ENCODE data around the gene SLC26A6. TPM values are rescaled to one million over a fixed set of nuclear protein-coding genes. Genes with fewer than 3 reads are reported as not detected.
A peak's percentile ranks its signal among the peaks of the same experiment; 100 is the strongest.

SLC26A6 gene
- total RNA-seq, 6 donors from 2014 or later: 10.5 to 66.0 (median 20.4) TPM

GRCh38 chr3:48664929-48665328, 29.7 kb upstream of the SLC26A6 start:
- Histone ChIP-seq H3K4me3 (no peak overlapping the region), H3K27me3 (peaks cover 0 to 31% (median 8%) of the 10 kb centered on the region in 4 donors), H3K9me3 (no peaks in the 10 kb centered on the region), H3K36me3 (no peaks in the 10 kb centered on the region), H3K27ac (no peak overlapping the region), H3K4me1 (peaks cover 20 to 37% (median 29%) of the 10 kb centered on the region in 4 donors)
- 84 to 98% methylated on average over 3 to 4 of the region's 4 CpGs for WGBS, 2 donors
- no peak for DNase-seq
- ATAC-seq (ENCODE audit: low FRiP score in 2 of 2): no peak
- TF ChIP-seq EP300 (IDR thresholded peaks at IDR 0.05): no peak
- no peak for TF ChIP-seq POLR2AphosphoS5 (IDR thresholded peaks at IDR 0.05)
- TF ChIP-seq POLR2A (IDR thresholded peaks at IDR 0.05): no peak
- no peak for TF ChIP-seq CTCF (IDR thresholded peaks at IDR 0.05)

- H3K27ac ChIP-seq: peak overlapping the region in 1 of 4 donors; percentile 58
- H3K4me1 ChIP-seq: peaks cover 20 to 37% (median 29%) of the 10 kb centered on the region in 4 donors
- peak in 1 of 6 experiments; percentile 17 for TF ChIP-seq CTCF (IDR thresholded peaks at IDR 0.05)
- no peak for TF ChIP-seq POLR2AphosphoS5 (IDR thresholded peaks at IDR 0.05)
- TF ChIP-seq POLR2A (IDR thresholded peaks at IDR 0.05): no peak
- H3K36me3 ChIP-seq: no peaks in the 10 kb centered on the region
- H3K27me3 ChIP-seq: peaks cover 0 to 33% (median 8%) of the 10 kb centered on the region in 4 donors
- 64 to 70% methylated on average over 10 to 11 of the region's 11 CpGs for WGBS, 2 donors
- DNase-seq: no peak
- H3K4me3 ChIP-seq: peak overlapping the region in 1 of 4 donors; percentile 55
- no peak for ATAC-seq (ENCODE audit: low FRiP score in 2 of 2)
- no peaks in the 10 kb centered on the region for H3K9me3 ChIP-seq
These were observed 29.0 kb upstream of the SLC26A6 start for GRCh38 chr3:48664313-48664644.

- H3K36me3 ChIP-seq: no peaks in the 10 kb centered on the region
- 0 to 2% methylated on average over 9 to 51 of the region's 66 CpGs for WGBS, 2 donors
- TF ChIP-seq POLR2A (IDR thresholded peaks at IDR 0.05): peak in 3 of 4 donors; percentile 28 to 60 (median 36)
- peak; percentile 56 to 76 (median 61) for TF ChIP-seq CTCF (IDR thresholded peaks at IDR 0.05)
- peak in 1 of 2 donors; percentile 55 for TF ChIP-seq POLR2AphosphoS5 (IDR thresholded peaks at IDR 0.05)
- TF ChIP-seq EP300 (IDR thresholded peaks at IDR 0.05): no peak
- peak overlapping the region in 3 of 4 donors; percentile 30 to 75 (median 58) for H3K27ac ChIP-seq
- peak overlapping the region; percentile 20 to 55 (median 48) for H3K4me3 ChIP-seq
- H3K27me3 ChIP-seq: peaks cover 0 to 33% (median 8%) of the 10 kb centered on the region in 4 donors
- ATAC-seq (ENCODE audit: low FRiP score in 2 of 2) (peak; percentile 89 to 92), DNase-seq (peak; percentile 91 to 92)
- H3K4me1 ChIP-seq: peaks cover 20 to 37% (median 29%) of the 10 kb centered on the region in 4 donors
- H3K9me3 ChIP-seq: no peaks in the 10 kb centered on the region
These were observed 28.4 kb upstream of the SLC26A6 start for GRCh38 chr3:48663489-48664312.

- TF ChIP-seq POLR2A (IDR thresholded peaks at IDR 0.05) (no peak), POLR2AphosphoS5 (IDR thresholded peaks at IDR 0.05) (peak in 1 of 2 donors; percentile 12), EP300 (IDR thresholded peaks at IDR 0.05) (no peak), CTCF (IDR thresholded peaks at IDR 0.05) (no peak)
- WGBS, 2 donors: 4 to 5% methylated on average over 15 to 42 of the region's 52 CpGs
- DNase-seq: peak in 1 of 2 donors; percentile 87
These were observed 27.7 kb upstream of the SLC26A6 start, which contains the start of gene CELSR3 for GRCh38 chr3:48662753-48663488. Gene CELSR3, minus strand, starts transcription at chr3:48662886. Its CDS starts 252 bp downstream, at chr3:48662634.

More at GRCh38 chr3:48662753-48663488, 27.7 kb upstream of the SLC26A6 start, which contains the start of gene CELSR3:
- ATAC-seq (ENCODE audit: low FRiP score in 2 of 2): peak; percentile 52 to 72
- Histone ChIP-seq H3K4me1 (peaks cover 20 to 37% (median 29%) of the 10 kb centered on the region in 4 donors), H3K27me3 (peaks cover 0 to 33% (median 8%) of the 10 kb centered on the region in 4 donors), H3K36me3 (no peaks in the 10 kb centered on the region), H3K4me3 (peak within 1 kb of the TSS; percentile 20 to 55 (median 48)), H3K9me3 (no peaks in the 10 kb centered on the region), H3K27ac (peak within 1 kb of the TSS in 3 of 4 donors; percentile 30 to 75 (median 58))

All from upper lobe of left lung (tissue), 6 donors.